SK-N-MC (cell line): ENCODE measurements around the gene DHX30.

ENCODE experiments used
- FOXP2 ChIP-seq: optimal IDR thresholded peaks from 2 replicates; pipeline ENCODE3; 2011; ENCODE audit warnings: mild to moderate bottlenecking, moderate library complexity; ENCODE audit not compliant: insufficient read depth; ENCODE audit errors: extremely low read length, control extremely low read depth
- POLR2AphosphoS5 ChIP-seq: IDR thresholded peaks from 2 replicates; pipeline ENCODE4 v1.6.1; 2012; ENCODE audit warnings: mild to moderate bottlenecking, low read depth, low read length, borderline replicate concordance

DNA sequence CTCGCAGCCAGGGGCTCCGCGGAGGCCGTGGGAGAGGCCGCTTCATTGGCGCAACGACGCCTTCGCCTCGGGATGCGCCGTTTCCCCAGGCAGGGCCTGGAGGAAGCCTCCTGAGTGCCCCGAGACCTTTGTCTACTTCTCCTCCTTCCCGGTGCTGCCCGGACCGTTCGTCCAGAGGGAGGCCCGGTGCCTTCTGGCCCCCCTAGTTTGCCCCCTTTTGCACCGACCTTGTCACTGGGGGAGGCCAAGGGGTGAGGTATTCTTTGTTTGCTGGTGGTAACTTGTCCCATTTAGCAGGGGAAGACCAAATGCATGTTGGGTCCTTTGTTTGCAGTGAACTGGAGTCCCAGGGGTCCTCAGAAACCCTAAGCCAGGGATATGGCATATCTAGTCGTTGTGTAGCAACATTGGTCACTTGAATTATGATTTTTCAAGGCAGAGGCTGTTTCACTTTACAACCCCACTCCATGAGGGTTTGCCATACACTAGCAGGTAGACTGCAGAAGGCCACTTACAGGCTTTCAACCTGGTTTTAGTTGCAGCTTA lies 615 bp downstream of the DHX30 start:
- TF ChIP-seq POLR2AphosphoS5 (no peak), FOXP2 (no peak)
